Measurements from ENCODE around the gene KLF1. TPM values are rescaled to one million over a fixed set of nuclear protein-coding genes. Genes with fewer than 3 reads are reported as not detected.

Gene KLF1
- total RNA-seq (under 0.01 TPM in 1 of 2 replicates, not detected in the other), polyA plus RNA-seq (not detected in 2 replicates), polyA minus RNA-seq (ENCODE audit: low replicate concordance) (not detected in 2 replicates)
- polyA plus RNA-seq (2012), result not detected in 2 replicates

- H2AFZ ChIP-seq (ENCODE audit: low read length), result no peak within 1 kb of the TSS
- no peaks in the 10 kb centered on the region for H4K20me1 ChIP-seq (ENCODE audit: control insufficient read depth, extremely low read depth, insufficient read depth, low read length)
- DNase-seq (ENCODE audit: low read depth in 2 of 2), result no peak
- H3K36me3 ChIP-seq (ENCODE audit: control insufficient read depth, insufficient read depth, low read length), result no peaks in the 10 kb centered on the region
- no peak within 1 kb of the TSS for H3K4me2 ChIP-seq (ENCODE audit: extremely low read depth, insufficient read depth, low read length)
- no peak within 1 kb of the TSS for H3K27ac ChIP-seq (ENCODE audit: insufficient read depth, low read length)
- H3K4me1 ChIP-seq (ENCODE audit: control insufficient read depth, extremely low read depth, insufficient read depth, low read length), result peaks cover 6% of the 10 kb centered on the region
- no peak within 1 kb of the TSS for H3K4me3 ChIP-seq (replicated peaks in 1 of 4; ENCODE audit: control extremely low read depth in 1 of 4, insufficient read depth in 1 of 4, low read depth in 3 of 4, low read length in 4 of 4)
- H3K9me3 ChIP-seq (ENCODE audit: control insufficient read depth, insufficient read depth, low read depth, low read length), result no peaks in the 10 kb centered on the region
- H3K79me2 ChIP-seq (ENCODE audit: control insufficient read depth, insufficient read depth, low read length), result peaks cover 1% of the 10 kb centered on the region
- no peak for TF ChIP-seq EZH2 (IDR thresholded peaks at IDR 0.05; ENCODE audit: low read length, missing control alignments)
- no peak for TF ChIP-seq CTCF (conservative IDR thresholded peaks at IDR 0.05 in 1 of 2, IDR thresholded peaks at IDR 0.05 in 1 of 2; ENCODE audit: low read depth in 1 of 2, low read length in 2 of 2)
- H3K27me3 ChIP-seq (ENCODE audit: control insufficient read depth, insufficient read depth, low read length), result peaks cover 20% of the 10 kb centered on the region
- H3K9ac ChIP-seq (ENCODE audit: insufficient read depth, low read length), result no peak within 1 kb of the TSS
These were observed at the start of gene KLF1 for GRCh38 chr19:12886969-12887747. TSS of gene KLF1 (minus strand) at chr19:12887201. CDS start at chr19:12887140, 61 bp downstream.

GRCh38 chr19:12936582-12936981, 49.6 kb upstream of the KLF1 start:
- H2AFZ ChIP-seq (ENCODE audit: low read length), result no peak overlapping the region
- H3K4me3 ChIP-seq (replicated peaks in 1 of 4; ENCODE audit: control extremely low read depth in 1 of 4, insufficient read depth in 1 of 4, low read depth in 3 of 4, low read length in 4 of 4), result no peak overlapping the region
- H3K9me3 ChIP-seq (ENCODE audit: control insufficient read depth, insufficient read depth, low read depth, low read length), result no peaks in the 10 kb centered on the region
- peaks cover 48% of the 10 kb centered on the region for H3K79me2 ChIP-seq (ENCODE audit: control insufficient read depth, insufficient read depth, low read length)
- H3K27ac ChIP-seq (ENCODE audit: insufficient read depth, low read length), result no peak overlapping the region
- H3K9ac ChIP-seq (ENCODE audit: insufficient read depth, low read length), result no peak overlapping the region
- peaks cover 2% of the 10 kb centered on the region for H4K20me1 ChIP-seq (ENCODE audit: control insufficient read depth, extremely low read depth, insufficient read depth, low read length)
- H3K4me1 ChIP-seq (ENCODE audit: control insufficient read depth, extremely low read depth, insufficient read depth, low read length), result peaks cover 18% of the 10 kb centered on the region
- H3K4me2 ChIP-seq (ENCODE audit: extremely low read depth, insufficient read depth, low read length), result no peak overlapping the region
- DNase-seq (ENCODE audit: low read depth in 2 of 2), result no peak
- peaks cover 18% of the 10 kb centered on the region for H3K36me3 ChIP-seq (ENCODE audit: control insufficient read depth, insufficient read depth, low read length)
- TF ChIP-seq CTCF (conservative IDR thresholded peaks at IDR 0.05 in 1 of 2, IDR thresholded peaks at IDR 0.05 in 1 of 2; ENCODE audit: low read depth in 1 of 2, low read length in 2 of 2) (no peak), EZH2 (IDR thresholded peaks at IDR 0.05; ENCODE audit: low read length, missing control alignments) (no peak)
- H3K27me3 ChIP-seq (ENCODE audit: control insufficient read depth, insufficient read depth, low read length), result no peaks in the 10 kb centered on the region

GRCh38 chr19:12935071-12935470, 48.1 kb upstream of the KLF1 start:
- DNase-seq (ENCODE audit: low read depth in 2 of 2), result no peak
- Histone ChIP-seq H4K20me1 (ENCODE audit: control insufficient read depth, extremely low read depth, insufficient read depth, low read length) (no peaks in the 10 kb centered on the region), H3K4me3 (replicated peaks in 1 of 4; ENCODE audit: control extremely low read depth in 1 of 4, insufficient read depth in 1 of 4, low read depth in 3 of 4, low read length in 4 of 4) (no peak overlapping the region), H2AFZ (ENCODE audit: low read length) (no peak overlapping the region), H3K9ac (ENCODE audit: insufficient read depth, low read length) (no peak overlapping the region), H3K27me3 (ENCODE audit: control insufficient read depth, insufficient read depth, low read length) (no peaks in the 10 kb centered on the region), H3K27ac (ENCODE audit: insufficient read depth, low read length) (no peak overlapping the region), H3K4me1 (ENCODE audit: control insufficient read depth, extremely low read depth, insufficient read depth, low read length) (peaks cover 9% of the 10 kb centered on the region), H3K4me2 (ENCODE audit: extremely low read depth, insufficient read depth, low read length) (no peak overlapping the region), H3K9me3 (ENCODE audit: control insufficient read depth, insufficient read depth, low read depth, low read length) (no peaks in the 10 kb centered on the region), H3K79me2 (ENCODE audit: control insufficient read depth, insufficient read depth, low read length) (peaks cover 36% of the 10 kb centered on the region), H3K36me3 (ENCODE audit: control insufficient read depth, insufficient read depth, low read length) (peaks cover 6% of the 10 kb centered on the region)
- TF ChIP-seq EZH2 (IDR thresholded peaks at IDR 0.05; ENCODE audit: low read length, missing control alignments) (no peak), CTCF (conservative IDR thresholded peaks at IDR 0.05 in 1 of 2, IDR thresholded peaks at IDR 0.05 in 1 of 2; ENCODE audit: low read depth in 1 of 2, low read length in 2 of 2) (no peak)
